Left colon (tissue), 2 donors: ENCODE results near the gene VAMP8. TPM values are rescaled to one million over a fixed set of nuclear protein-coding genes. Genes with fewer than 3 reads are reported as not detected.
"Not testable (repeated sequence)": the region's sequence is repeated elsewhere in the genome, so short reads cannot be mapped to it uniquely, and the experiment has no call there.

Experiments used
- ATAC-seq: fragments of 200-7000 bp; cut with Tn5 transposase; one replicate; pipeline ENCODE4 v1.9.1; 2020; ENCODE audit warnings: mild to moderate bottlenecking, moderate library complexity
- DNase-seq, 2 donors: peaks; one replicate each; pipeline ENCODE4 v3.0.0-alpha.2; 2020
- intact Hi-C, 2 donors: fragments of 100-400 bp; cut with DNase I in 1 of 2; cut with micrococcal nuclease in 1 of 2; formaldehyde crosslinking; loops; one replicate each; pipeline versions ENCODE4 v1.11.2 to v1.14.0; 2022; cut with DNase I, micrococcal nuclease
- total RNA-seq, 2 donors: library from RNA; stranded (reverse); fragmentation: NEBNext Ultra II Directional; extraction: Animal tissue kit (Norgen Biotek cat#: 25700); gene quantifications; one replicate each; pipeline ENCODE4 v1.2.1, GENCODE V29; 2021
- donor health status: DM: no; HTN: no; CAD: no.
- donor health status: DM: yes; HTN: yes; CAD: no.

VAMP8 gene
- total RNA-seq, 2 donors from 2014 or later: 268 to 282 TPM

DNA sequence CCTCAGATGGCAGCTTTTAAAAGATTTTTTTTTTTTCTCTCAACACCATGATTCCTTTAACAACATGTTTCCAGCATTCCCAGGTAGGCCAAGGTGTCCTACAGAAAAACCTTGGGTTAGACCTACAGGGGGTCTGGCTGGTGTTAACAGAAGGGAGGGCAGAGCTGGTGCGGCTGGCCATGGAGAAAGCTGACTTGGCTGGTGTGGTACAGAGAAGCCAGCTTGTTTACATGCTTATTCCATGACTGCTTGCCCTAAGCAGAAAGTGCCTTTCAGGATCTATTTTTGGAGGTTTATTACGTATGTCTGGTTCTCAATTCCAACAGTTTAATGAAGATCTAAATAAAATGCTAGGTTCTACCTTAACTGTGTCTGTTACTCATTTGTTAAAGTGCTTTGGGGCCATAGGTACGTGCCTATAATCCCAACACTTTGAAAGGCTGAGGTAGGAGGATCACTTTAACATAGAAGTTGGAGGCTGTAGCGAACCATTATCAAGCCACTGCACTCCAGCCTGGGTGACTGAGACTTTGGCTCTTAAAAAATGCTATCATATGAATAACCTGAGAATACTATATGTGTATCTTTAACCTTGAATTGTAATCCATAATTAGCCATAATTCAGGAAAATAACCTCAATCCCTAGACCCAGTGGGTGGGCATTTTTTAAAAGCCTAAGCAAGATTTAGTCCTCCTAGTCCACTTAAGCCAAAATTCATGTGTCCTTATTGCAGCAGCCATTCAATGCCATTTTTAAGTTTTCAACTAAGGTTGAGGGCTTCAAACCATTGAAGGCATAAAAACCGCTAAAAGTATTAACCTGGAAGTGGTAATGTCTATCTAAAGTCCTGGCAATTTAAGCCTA is 32.2 kb upstream of the VAMP8 start:
- DNase-seq, ATAC-seq: not testable (repeated sequence)
- intact Hi-C loops: loop anchor here in 1 of 2 donors (5.0 kb wide), 1 partner anchor 118 kb away; no protein-coding TSS in a partner anchor

DNA sequence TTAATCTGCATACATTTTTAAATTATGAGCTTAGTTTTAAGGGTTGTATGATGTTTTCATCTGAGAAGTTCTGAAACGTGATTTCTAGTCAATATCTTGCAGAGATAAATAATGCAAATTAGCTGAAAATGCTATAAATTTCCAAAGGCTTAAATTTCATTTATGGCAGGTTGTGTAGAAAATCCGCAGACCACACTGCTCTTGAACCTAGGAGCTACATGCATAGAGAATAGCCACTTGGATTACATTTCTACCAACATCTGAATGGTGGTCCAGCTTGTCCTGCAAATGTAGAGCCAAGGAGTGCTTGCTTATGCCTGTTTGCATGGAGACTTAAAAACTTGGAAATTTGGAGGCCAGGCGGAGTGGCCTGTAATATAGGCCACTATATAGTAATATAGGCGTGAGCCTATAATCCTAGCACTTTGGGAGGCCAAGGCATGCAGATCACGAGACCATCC is 31.6 kb upstream of the VAMP8 start:
- intact Hi-C loops: no loop called here
- ATAC-seq: no peak

DNA sequence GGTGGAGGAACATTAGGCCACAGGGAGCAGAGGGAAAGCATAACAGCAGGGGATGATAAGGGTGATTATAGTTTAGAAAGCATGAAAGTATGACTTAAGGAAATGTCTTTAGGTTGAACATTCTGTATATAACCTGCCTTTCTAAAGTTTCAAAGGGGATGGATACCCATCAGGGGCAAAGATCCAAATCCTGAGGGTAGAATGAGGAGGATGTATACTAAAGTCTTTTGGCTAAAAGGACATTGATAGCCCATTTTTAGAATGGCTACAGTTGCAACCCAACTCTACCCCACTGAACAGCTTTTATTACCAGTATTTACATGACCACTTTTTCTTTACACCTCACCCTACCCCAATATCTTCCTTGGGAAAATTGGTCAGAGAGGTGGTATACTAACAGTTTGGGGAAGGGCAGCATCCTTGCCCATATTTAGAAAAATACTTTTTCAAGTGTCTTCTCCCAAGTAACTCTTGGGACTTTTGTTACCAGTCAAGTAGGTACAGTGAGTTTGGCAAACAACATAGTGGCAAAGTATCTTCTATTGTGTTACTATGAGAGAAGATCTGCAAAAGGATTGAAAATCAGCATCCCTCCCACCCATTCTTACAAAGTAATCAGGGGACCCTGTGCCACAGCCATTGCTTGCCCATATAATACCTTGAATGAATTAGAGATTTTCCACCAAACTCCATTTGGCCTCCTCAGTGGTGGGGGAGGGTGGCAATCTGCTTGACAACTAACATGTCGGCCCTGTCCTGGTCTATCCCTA is 30.1 kb upstream of the VAMP8 start:
- no peak for DNase-seq
- intact Hi-C loops: no loop called here

More for the DNA sequence above, 31.6 kb upstream of the VAMP8 start:
- no peak for DNase-seq

DNA sequence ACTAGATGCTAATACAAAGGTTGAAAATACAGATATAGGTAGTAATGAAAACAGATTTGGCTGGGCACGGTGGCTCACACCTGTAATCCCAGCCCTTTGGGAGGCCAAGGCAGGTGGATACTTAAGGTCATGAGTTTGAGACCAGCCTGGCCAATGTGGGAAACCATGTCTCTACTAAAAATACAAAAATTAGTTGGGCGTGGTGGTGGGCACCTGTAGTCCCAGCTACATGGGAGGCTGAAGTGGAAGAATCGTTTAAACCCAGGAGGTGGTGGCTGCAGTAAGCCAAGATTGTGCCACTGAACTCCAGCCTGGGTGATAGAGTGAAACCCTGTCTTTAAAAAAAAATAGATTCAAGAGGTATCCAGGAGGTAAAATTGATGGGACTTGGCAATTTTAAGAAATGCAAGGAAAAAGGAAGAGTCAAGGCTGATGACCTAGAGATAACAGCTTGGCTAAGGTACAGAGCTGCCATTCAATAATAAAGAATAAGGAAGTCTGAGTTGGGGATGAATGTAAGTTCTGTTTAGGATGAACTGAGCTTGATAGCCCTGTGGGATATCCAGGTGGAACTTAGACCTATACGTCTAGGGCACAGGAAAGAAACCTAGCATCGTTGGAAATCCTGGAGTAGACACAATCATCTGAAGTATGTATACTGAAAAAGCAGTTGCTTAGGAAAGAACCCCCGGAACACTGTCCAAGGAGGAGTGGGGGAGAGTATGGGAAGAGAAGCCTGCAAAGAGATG is 29.4 kb upstream of the VAMP8 start:
- intact Hi-C loops: no loop called here
- ATAC-seq (peak; percentile 23), DNase-seq (no peak)

More for the DNA sequence above, 30.1 kb upstream of the VAMP8 start:
- peak; percentile 14 for ATAC-seq

DNA sequence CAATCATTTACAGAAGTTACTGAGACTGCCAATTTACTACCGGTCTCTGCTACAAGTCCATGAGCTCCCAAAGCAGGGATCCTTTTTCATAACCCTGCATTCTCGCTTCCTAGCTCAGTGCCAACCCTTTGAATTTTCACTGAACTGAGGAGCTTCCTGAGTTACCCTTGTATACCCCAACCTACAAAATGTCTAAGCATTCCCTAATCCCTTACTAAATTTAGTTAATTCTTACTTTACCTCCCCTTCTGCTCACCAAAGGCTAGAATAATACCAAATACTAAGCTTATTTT is 28.8 kb upstream of the VAMP8 start:
- no peak for ATAC-seq
- no peak for DNase-seq
- intact Hi-C loops: no loop called here

DNA sequence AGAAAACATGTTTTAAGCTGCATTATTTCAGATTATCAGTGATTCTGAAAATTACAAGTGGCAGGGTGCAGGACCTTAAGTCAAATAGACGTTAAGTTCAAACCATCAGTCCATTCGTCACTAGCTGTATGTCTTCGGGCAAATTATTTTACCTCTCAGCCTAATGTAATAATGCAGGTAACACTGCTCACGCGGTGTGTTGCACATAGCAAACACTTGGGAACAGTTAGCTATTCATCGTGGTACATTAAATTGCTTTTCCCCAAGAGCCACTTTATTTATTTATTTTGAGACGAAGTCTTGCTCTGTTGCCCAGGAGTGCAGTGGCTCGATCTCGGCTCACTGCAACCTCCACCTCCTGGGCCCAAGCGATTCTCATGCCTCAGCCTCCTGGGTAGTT is 28.3 kb upstream of the VAMP8 start:
- intact Hi-C loops: no loop called here
- DNase-seq (no peak), ATAC-seq (no peak)

DNA sequence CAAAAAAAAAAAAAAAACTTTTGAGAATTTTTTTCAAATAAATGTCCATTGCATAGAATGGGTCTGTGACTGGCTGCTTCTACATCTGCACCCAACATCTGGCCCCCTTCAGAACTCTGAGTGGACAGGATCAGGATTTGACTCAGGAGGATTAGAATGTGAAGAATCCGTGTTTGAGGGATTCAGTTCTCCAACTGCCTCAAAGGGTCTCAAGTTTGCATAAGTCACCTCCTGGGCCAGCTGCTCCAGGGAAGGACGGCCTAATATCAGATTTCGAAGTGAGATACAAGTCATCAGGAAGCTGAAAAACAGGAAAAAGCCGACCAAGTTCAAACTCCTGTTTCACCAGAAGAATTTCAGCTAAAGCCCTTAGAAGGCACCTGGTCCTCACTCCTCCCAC is 27.6 kb upstream of the VAMP8 start:
- ATAC-seq (no peak), DNase-seq (no peak)
- intact Hi-C loops: loop anchor here in 1 of 2 donors (5.0 kb wide), 1 partner anchor 128 kb away; no protein-coding TSS in a partner anchor

DNA sequence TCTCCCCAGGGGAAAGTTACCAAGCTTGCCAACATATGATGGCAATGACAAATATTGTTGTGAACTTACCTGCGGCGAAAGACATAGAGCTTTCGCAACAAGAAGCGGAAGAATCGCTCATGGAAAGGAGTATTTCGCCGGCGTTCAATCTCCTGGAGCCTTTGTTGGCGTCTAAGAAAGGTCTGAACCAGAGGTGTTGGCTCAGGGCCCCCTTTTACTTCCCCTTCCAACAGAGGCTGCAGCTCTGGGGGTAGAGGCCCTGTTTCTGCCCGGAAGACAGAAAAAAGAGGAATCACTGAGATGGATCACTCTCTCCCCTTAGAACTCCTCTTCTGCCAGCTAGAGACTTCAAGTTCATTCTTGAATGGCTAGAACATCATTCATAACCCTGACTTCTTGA is 26.9 kb upstream of the VAMP8 start:
- ATAC-seq: no peak

DNA sequence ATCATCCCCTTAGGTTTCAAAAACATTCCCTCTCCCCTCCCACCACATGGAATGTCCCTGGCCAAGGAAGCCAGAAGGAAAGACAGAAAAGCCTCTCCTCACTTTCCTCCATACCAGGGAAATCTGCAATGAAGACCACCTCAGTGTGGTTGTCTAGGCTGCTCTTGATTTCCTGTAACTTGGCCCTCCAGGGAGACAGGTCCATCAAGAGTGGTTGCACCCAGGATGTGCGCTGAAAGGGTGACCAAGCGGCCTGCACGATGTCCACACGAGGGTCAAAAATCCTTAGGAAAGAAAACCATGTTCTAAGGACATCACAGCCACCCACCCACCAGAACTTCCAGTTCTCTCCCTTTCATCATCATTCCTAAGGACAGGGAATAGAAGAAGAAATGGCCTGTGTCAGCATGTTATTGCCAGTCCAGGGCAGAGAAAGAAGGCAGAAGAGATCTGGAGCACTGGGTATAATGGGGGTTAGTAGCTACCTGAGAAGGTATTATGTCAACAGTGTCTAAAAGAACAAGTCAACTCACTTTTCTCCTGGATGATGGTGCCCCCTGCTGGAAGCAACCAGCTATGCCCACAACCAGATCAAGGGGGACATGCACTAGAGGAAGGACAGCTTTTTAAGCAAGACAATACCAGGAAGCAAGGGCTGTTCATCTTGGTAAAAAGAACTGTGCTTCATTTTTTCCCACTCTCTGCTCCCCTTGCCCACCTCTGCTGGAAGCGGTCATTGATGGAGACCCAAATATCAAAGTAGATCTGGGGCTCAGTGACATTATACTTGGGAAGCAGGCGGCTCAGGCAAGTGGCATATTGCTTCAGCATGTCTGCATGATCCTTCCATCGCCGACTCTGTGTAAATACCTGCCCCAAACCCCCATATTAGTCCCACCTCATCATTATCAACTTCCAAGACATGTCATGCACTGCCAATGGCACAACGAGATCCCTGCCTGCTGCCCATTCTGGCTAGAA is 25.4 kb upstream of the VAMP8 start:
- intact Hi-C loops: loop anchor here (2.0 to 5.0 kb wide), 2 partner anchors 130 to 131 kb away; no protein-coding TSS in a partner anchor
- peak; percentile 78 for ATAC-seq
- peak; percentile 74 to 86 for DNase-seq

More for the DNA sequence above, 26.9 kb upstream of the VAMP8 start:
- intact Hi-C loops: loop anchor here in 1 of 2 donors (5.0 kb wide), 1 partner anchor 128 kb away; no protein-coding TSS in a partner anchor
- DNase-seq: no peak

DNA sequence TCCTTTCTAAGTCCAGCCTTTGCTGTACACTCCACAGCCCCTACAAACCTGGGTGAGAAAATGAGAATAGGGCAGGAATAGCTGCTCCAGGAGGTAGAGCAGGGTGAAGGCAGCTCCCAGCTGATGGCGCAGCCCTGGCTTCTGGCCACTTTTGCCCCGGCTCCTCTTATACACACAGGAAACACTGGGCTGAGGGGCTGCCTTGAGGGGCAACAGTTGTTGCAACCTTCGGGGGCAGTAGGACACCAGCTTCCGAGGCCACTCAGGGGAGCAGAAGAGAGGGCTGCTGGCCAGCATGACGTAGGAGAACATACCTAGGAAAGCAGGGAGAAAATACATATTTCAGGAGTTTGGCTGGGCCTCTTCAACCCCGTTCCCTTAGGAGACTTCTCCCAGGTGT is 24.2 kb upstream of the VAMP8 start:
- intact Hi-C loops: loop anchor here (2.0 to 5.0 kb wide), 2 partner anchors 131 to 132 kb away; no protein-coding TSS in a partner anchor
- DNase-seq (no peak), ATAC-seq (no peak)

DNA sequence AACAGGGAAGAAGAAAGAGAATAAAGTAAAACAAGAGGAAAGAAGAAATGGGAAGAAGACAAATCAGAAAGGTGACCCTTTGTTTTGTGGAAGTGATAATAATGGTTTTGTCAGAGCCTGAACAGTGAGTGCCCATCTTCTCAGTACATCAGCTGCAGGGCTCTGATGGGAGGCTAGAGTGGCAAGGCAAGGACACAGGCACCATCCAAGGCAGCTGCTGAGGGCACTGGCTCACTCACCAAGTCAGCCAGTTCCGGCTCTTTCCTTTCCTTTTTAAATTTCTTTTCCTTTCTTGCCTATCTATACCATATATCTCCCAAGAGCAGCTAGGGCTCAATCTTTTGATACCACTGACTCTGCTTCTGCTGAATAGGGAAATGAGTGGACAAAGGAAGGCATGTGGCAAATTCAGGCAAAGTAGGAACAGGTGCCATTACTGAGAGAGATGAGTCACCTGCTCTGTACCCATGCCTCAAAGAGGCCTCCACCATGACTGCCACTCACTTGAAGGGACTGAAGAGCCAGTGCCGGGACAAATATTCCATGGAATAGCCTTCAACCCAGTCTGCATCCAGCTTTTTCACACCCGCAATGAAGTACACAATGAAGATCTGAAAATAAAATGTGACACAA is 22.3 kb upstream of the VAMP8 start:
- ATAC-seq (no peak), DNase-seq (no peak)
- intact Hi-C loops: loop anchor here in 1 of 2 donors (5.0 kb wide), 1 partner anchor 133 kb away; no protein-coding TSS in a partner anchor

DNA sequence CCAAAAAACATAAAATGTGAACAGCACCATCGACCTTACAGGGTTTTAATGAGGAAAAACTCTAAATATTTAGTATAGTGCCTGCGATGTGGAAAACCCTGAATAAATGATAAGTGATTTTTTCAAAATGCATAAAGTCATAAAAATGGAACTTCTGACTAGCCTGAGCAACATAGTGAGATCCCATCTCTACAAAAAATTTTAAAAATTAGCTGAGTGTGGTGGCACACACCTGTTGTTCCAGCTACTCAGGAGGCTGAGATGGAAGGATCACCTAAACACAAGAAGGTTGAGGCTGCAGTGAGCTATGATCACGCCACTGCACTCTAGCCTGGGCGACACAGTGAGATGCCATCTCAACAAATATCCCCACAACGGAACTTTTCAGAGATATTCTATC is 20.3 kb upstream of the VAMP8 start:
- no peak for DNase-seq
- ATAC-seq: no peak
- intact Hi-C loops: no loop called here

DNA sequence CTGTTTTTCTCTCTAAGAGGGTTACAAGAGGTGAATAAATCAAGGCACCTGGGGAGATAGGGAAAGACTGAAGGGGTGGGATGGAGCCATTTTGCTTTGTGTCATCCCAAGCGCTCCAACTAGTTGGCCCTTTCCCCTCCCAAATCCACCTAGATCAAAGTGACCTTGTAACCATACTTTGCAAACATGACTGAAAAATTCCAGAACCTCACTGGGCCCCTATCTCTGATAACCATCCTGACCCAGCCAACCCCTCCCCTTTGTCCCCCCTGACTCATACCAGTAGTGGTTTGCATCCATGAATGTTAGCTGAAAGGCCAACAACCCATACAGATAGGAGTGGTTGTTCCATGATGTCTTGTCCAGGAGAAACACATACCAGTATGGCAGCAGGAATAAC is 19.2 kb upstream of the VAMP8 start:
- DNase-seq (no peak), ATAC-seq (no peak)
- intact Hi-C loops: no loop called here

DNA sequence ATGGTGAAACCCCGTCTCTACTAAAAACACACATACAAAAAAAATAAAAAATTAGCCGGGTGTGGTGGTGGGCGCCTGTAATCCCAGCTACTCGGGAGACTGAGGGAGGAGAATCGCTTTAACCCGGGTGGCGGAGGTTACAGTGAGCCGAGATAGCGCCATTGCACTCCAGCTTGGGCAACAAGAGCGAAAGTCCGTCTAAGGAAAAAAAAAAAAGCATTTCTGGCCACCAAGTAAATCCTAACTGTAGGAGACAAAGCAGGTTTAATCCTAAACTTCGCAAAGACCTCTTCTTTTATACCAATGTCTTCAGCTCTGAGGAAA is 17.0 kb upstream of the VAMP8 start:
- intact Hi-C loops, ATAC-seq, DNase-seq: not testable (repeated sequence)

DNA sequence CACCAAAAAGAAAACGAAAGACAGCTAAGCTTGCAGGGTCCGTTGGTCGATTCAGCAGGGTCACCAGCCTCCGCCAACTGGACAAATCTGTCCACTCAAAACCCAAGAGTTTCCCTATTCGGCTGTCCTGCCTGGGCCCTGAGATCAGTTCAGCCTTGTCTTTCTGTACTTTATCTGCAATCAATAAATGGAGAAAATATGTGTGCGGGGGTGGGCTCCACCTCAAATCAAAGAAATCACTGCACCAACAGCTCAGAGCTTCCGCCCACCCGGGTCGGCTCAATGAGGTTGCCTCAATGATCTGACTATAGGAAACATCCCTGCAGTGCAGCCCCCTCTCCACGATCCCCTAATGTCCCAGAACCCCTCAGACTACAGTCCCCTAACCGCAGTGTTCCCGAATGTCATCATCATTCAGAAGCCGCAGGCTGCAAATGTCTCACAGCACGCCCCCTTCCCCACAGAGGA is 16.5 kb upstream of the VAMP8 start:
- ATAC-seq (no peak), DNase-seq (no peak)
- intact Hi-C loops: no loop called here

DNA sequence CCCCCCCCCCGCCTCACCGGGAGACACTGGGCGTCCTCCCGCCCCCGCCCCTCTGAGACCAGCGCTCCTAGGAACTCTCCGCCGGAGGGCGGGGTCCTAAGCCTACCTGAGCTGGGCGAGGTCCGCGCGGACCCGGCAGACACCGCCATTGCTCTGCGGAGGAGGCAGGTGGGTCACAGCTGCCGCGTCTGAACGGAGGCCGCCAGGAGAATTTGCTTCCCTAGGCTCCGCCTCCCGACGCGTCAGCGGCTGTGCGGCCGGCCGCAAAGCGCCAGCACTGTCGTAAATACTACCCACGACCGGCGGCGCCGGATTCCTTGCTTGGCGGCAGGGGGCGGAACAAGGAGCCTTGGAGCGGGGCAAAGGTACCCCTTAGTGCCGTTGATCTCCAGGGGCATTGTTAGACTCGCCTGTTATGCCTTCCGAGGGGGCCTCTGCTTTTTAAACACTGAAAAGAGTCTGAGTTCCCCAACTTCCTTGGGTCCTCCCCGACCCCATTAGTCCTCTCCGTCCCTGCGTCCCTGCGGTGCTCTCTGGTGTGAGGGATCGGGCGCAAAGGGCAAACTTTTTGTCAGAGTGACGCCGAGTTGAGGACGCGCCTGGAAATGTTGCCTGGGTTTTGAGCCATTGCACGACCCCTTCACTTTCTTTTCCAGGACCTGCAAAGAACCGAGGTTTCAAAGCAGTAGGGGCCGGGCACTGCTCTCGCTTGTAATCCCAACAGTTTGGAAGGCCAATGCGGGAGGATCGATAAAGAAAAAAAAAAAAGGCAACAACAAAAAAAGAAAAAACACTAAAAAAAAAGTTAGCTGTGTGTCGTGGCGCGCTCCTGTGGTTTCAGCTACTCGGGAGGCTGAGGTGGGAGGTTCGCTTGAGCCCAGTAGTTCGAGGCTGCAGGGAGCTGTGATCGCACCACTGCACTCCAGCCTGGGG is 15.8 kb upstream of the VAMP8 start, which contains the start of gene GGCX:
Gene GGCX (minus strand): TSS at position 214 of the 933 bp plus-strand sequence. CDS start 65 bp downstream, at position 149.
- ATAC-seq (peak; percentile 94), DNase-seq (peak; percentile 96 to 98)
- intact Hi-C loops: no loop called here
